K562 (cell line): Measurements from ENCODE around the gene GRID2IP. TPM values are rescaled to one million over a fixed set of nuclear protein-coding genes. Genes with fewer than 3 reads are reported as not detected.
A peak's percentile ranks its signal among the peaks of the same experiment; 100 is the strongest.

Source experiments
- ATF7 ChIP-seq: fragments of 450-650 bp; IDR thresholded peaks from 2 replicates; pipeline ENCODE4 v1.7.1; 2014; ENCODE audit warnings: mild to moderate bottlenecking, moderate library complexity
- BCOR ChIP-seq: fragments of 450-650 bp; IDR thresholded peaks from 2 replicates; pipeline ENCODE4 v1.6.1; 2016
- CCAR2 ChIP-seq: fragments of 200-400 bp; formaldehyde crosslinking; IDR thresholded peaks from 2 replicates; pipeline ENCODE4 v1.6.1; 2017; ENCODE audit warnings: mild to moderate bottlenecking, low read depth, low read length
- E2F1 ChIP-seq: sonication (generic); formaldehyde crosslinking; IDR thresholded peaks from 2 replicates; pipeline ENCODE4 v1.8.1; 2023; ENCODE audit warnings: mild to moderate bottlenecking, missing genetic modification reagents, moderate library complexity
- GABPB1 ChIP-seq: sonication (generic); formaldehyde crosslinking; IDR thresholded peaks from 2 replicates; pipeline ENCODE4 v1.8.0; 2022; ENCODE audit warnings: mild to moderate bottlenecking, missing genetic modification reagents
- HNRNPH1 ChIP-seq: fragments of 200-400 bp; formaldehyde crosslinking; optimal IDR thresholded peaks from 2 replicates; pipeline ENCODE3; 2017; ENCODE audit warnings: low read depth, mild to moderate bottlenecking, low read length, moderate library complexity
- PHB2 ChIP-seq: fragments of 450-650 bp; IDR thresholded peaks from 2 replicates; pipeline ENCODE4 v1.6.1; 2017; ENCODE audit warnings: low read depth
- RAD51 ChIP-seq: fragments of 450-650 bp; IDR thresholded peaks from 2 replicates; pipeline ENCODE4 v1.7.1; 2016; ENCODE audit warnings: low read depth, mild to moderate bottlenecking, borderline replicate concordance
- SAFB ChIP-seq: fragments of 200-400 bp; formaldehyde crosslinking; IDR thresholded peaks from 2 replicates; pipeline ENCODE4 v1.6.1; 2017; ENCODE audit warnings: low read depth, low read length, borderline replicate concordance
- SLC30A9 ChIP-seq: fragments of 250-450 bp; sonication (Bioruptor Pico); IDR thresholded peaks from 2 replicates; pipeline ENCODE4 v1.8.0; 2022; ENCODE audit warnings: mild to moderate bottlenecking, moderate library complexity
- SMAD1 ChIP-seq: fragments of 150-350 bp; IDR thresholded peaks from 2 replicates; pipeline ENCODE4 v1.6.1; 2014; ENCODE audit warnings: low read length, low read depth; ENCODE audit not compliant: partially characterized antibody
- TAL1 ChIP-seq: fragments of 450-650 bp; IDR thresholded peaks from 2 replicates; pipeline ENCODE4 v1.6.1; 2016; ENCODE audit warnings: mild to moderate bottlenecking
- VEZF1 ChIP-seq: fragments of 200-800 bp; sonication (Bioruptor generic); IDR thresholded peaks from 2 replicates; pipeline ENCODE4 v1.6.1; 2017; ENCODE audit warnings: missing genetic modification characterization, missing compliant biosample characterization
- ZFPM2 ChIP-seq: fragments of 250-450 bp; sonication (Bioruptor Pico); IDR thresholded peaks from 2 replicates; pipeline ENCODE4 v1.5.1; 2022; ENCODE audit warnings: mild to moderate bottlenecking
- ZKSCAN1 ChIP-seq: fragments of 150-350 bp; IDR thresholded peaks from 2 replicates; pipeline ENCODE4 v1.6.1; 2016; ENCODE audit warnings: low read depth, low read length
- ZNF24 ChIP-seq: fragments of 450-650 bp; IDR thresholded peaks from 2 replicates; pipeline ENCODE4 v1.6.1; 2016
- ZSCAN29 ChIP-seq: fragments of 450-650 bp; IDR thresholded peaks from 2 replicates; pipeline ENCODE4 v1.6.1; 2017
- polyA plus RNA-seq, 8 experiments: library from polyadenylated mRNA; depleted of rRNA in 4 of 8; stranded (reverse) in 5 of 8; unstranded in 3 of 8; fragments of >200 nt; fragmentation: Nextera tagmentation in 2 of 8; fragmentation: Illumina TruSeq in 1 of 8; extraction: Ambion mirVana in 2 of 8; extraction: Trizol in 1 of 8; gene quantifications; 2 replicates each; pipeline versions ENCODE4 v1.2.1 to v1.2.3, GENCODE V29; 2011 to 2014; ENCODE audit warnings: inconsistent platforms in 1 of 8, missing spikeins in 1 of 8
- total RNA-seq, 7 experiments: library from RNA; depleted of rRNA in 6 of 7; stranded (reverse); fragments of >200 nt in 6 of 7; fragmentation: Illumina TruSeq in 2 of 7; extraction: Trizol in 2 of 7; gene quantifications; 2 replicates each; pipeline versions ENCODE4 v1.2.1 to v1.2.3, GENCODE V29; 2011 to 2021; ENCODE audit warnings: low replicate concordance in 1 of 7
- TF ChIP-seq, protein P1 (sequence below): fragments of 250-450 bp; sonication (Bioruptor Pico); IDR thresholded peaks from 2 replicates; pipeline ENCODE4 v1.4.0; 2020; ENCODE audit warnings: borderline replicate concordance
- TF ChIP-seq, protein P2 (sequence below): sonication (generic); formaldehyde crosslinking; IDR thresholded peaks from 2 replicates; pipeline ENCODE4 v1.9.0; 2022; ENCODE audit warnings: mild to moderate bottlenecking, missing genetic modification reagents
- TF ChIP-seq, protein P3 (sequence below): fragments of 200-800 bp; sonication (Bioruptor generic); IDR thresholded peaks from 2 replicates; pipeline ENCODE4 v1.6.1; 2016; ENCODE audit warnings: missing genetic modification characterization, missing compliant biosample characterization

GRID2IP gene
- total and polyA plus RNA-seq, 9 of the 15 experiments (the other 6 are each of a cell fraction or from before 2014, with no cell fraction given) = not detected

GRCh38 chr7:6516387-6516983 is 34.8 kb downstream of the GRID2IP start (continued):
- TF ChIP-seq ZFPM2 = no peak
- no peak for TF ChIP-seq CCAR2
- TF ChIP-seq, protein P1, sequence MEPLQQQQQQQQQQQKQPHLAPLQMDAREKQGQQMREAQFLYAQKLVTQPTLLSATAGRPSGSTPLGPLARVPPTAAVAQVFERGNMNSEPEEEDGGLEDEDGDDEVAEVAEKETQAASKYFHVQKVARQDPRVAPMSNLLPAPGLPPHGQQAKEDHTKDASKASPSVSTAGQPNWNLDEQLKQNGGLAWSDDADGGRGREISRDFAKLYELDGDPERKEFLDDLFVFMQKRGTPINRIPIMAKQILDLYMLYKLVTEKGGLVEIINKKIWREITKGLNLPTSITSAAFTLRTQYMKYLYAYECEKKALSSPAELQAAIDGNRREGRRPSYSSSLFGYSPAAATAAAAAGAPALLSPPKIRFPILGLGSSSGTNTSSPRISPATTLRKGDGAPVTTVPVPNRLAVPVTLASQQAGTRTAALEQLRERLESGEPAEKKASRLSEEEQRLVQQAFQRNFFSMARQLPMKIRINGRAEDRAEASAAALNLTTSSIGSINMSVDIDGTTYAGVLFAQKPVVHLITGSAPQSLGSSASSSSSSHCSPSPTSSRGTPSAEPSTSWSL = no peak
- TF ChIP-seq PHB2 = no peak
- no peak for TF ChIP-seq E2F1 (CRISPR knock-in tag)
- TF ChIP-seq ZSCAN29 = no peak
- TF ChIP-seq, protein P2, sequence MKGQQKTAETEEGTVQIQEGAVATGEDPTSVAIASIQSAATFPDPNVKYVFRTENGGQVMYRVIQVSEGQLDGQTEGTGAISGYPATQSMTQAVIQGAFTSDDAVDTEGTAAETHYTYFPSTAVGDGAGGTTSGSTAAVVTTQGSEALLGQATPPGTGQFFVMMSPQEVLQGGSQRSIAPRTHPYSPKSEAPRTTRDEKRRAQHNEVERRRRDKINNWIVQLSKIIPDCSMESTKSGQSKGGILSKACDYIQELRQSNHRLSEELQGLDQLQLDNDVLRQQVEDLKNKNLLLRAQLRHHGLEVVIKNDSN (CRISPR knock-in tag) = peak; percentile 67
- TF ChIP-seq SLC30A9 (CRISPR knock-in tag) = no peak
- no peak for TF ChIP-seq BCOR
- no peak for TF ChIP-seq TAL1
- peak; percentile 66; the same call in 1 of the 2 replicates for TF ChIP-seq RAD51
- no peak for TF ChIP-seq HNRNPH1
- TF ChIP-seq ZNF24 = no peak
- TF ChIP-seq GABPB1 (CRISPR knock-in tag) = no peak
- peak; percentile 43; the same call in 1 of the 2 replicates for TF ChIP-seq ATF7
- 0 out of 2 replicates have a peak, but pooled peaks have one; percentile 21 for TF ChIP-seq ZKSCAN1
- TF ChIP-seq SMAD1 = no peak
- no peak for TF ChIP-seq VEZF1 (CRISPR knock-in tag)
- TF ChIP-seq SAFB = no peak
- TF ChIP-seq, protein P3, sequence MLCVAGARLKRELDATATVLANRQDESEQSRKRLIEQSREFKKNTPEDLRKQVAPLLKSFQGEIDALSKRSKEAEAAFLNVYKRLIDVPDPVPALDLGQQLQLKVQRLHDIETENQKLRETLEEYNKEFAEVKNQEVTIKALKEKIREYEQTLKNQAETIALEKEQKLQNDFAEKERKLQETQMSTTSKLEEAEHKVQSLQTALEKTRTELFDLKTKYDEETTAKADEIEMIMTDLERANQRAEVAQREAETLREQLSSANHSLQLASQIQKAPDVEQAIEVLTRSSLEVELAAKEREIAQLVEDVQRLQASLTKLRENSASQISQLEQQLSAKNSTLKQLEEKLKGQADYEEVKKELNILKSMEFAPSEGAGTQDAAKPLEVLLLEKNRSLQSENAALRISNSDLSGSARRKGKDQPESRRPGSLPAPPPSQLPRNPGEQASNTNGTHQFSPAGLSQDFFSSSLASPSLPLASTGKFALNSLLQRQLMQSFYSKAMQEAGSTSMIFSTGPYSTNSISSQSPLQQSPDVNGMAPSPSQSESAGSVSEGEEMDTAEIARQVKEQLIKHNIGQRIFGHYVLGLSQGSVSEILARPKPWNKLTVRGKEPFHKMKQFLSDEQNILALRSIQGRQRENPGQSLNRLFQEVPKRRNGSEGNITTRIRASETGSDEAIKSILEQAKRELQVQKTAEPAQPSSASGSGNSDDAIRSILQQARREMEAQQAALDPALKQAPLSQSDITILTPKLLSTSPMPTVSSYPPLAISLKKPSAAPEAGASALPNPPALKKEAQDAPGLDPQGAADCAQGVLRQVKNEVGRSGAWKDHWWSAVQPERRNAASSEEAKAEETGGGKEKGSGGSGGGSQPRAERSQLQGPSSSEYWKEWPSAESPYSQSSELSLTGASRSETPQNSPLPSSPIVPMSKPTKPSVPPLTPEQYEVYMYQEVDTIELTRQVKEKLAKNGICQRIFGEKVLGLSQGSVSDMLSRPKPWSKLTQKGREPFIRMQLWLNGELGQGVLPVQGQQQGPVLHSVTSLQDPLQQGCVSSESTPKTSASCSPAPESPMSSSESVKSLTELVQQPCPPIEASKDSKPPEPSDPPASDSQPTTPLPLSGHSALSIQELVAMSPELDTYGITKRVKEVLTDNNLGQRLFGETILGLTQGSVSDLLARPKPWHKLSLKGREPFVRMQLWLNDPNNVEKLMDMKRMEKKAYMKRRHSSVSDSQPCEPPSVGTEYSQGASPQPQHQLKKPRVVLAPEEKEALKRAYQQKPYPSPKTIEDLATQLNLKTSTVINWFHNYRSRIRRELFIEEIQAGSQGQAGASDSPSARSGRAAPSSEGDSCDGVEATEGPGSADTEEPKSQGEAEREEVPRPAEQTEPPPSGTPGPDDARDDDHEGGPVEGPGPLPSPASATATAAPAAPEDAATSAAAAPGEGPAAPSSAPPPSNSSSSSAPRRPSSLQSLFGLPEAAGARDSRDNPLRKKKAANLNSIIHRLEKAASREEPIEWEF (CRISPR knock-in tag) = no peak
